Nephron progenitor cell (in vitro differentiated cells): ENCODE results near the gene ANXA10.

ENCODE experiments used
- DNase-seq: peaks from one replicate; pipeline ENCODE4 v3.0.0; 2021
- H3K27ac Mint-ChIP-seq: 2 replicates; pipeline ENCODE4 v1.8.0; 2021; ENCODE audit warnings: mild to moderate bottlenecking, moderate library complexity, mixed read lengths
- H3K27me3 Mint-ChIP-seq: 2 replicates; pipeline ENCODE4 v1.8.0; 2021; ENCODE audit warnings: mild to moderate bottlenecking, low read depth, mixed read lengths; ENCODE audit not compliant: poor library complexity
- H3K36me3 Mint-ChIP-seq: 2 replicates; pipeline ENCODE4 v1.8.0; 2021; ENCODE audit warnings: low read depth, mixed read lengths
- H3K4me1 Mint-ChIP-seq: 2 replicates; pipeline ENCODE4 v1.8.0; 2021; ENCODE audit warnings: mixed read lengths
- H3K4me3 Mint-ChIP-seq: 2 replicates; pipeline ENCODE4 v1.8.0; 2021; ENCODE audit warnings: mild to moderate bottlenecking, moderate library complexity, mixed read lengths
- H3K9me3 Mint-ChIP-seq: 2 replicates; pipeline ENCODE4 v1.8.0; 2021; ENCODE audit warnings: mild to moderate bottlenecking, moderate library complexity, mixed read lengths
- CTCF ChIP-seq: fragments of 200-600 bp; sonication (generic); IDR thresholded peaks from 2 replicates; pipeline ENCODE4 v1.5.0; 2021; ENCODE audit warnings: antibody characterized with exemption

The ANXA10 gene

DNA sequence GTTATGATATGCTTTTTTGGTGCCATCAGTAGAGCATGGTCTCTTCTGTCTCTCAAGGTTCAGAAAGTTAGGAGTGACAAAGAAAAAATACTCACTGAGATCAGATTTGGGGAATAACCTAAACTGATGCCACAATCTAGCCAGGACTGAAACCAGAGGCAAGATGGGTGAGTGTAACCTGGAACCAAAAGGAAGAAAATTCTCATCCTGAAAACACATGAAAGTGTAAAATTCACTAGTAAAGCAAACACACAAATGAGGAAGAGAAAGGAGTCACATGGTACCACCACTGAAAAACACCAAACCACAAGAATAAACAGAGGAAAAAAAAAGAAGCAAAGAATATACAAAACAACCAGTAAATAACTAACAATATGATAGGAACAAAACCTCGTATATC lies 96.4 kb downstream of the ANXA10 start:
- Mint-ChIP-seq H3K36me3 (no peaks in the 10 kb centered on the region), H3K4me3 (no peak overlapping the region), H3K27ac (no peak overlapping the region), H3K27me3 (peaks cover 3% of the 10 kb centered on the region), H3K9me3 (no peaks in the 10 kb centered on the region), H3K4me1 (peaks cover 5% of the 10 kb centered on the region)
- TF ChIP-seq CTCF: no peak
- no peak for DNase-seq

DNA sequence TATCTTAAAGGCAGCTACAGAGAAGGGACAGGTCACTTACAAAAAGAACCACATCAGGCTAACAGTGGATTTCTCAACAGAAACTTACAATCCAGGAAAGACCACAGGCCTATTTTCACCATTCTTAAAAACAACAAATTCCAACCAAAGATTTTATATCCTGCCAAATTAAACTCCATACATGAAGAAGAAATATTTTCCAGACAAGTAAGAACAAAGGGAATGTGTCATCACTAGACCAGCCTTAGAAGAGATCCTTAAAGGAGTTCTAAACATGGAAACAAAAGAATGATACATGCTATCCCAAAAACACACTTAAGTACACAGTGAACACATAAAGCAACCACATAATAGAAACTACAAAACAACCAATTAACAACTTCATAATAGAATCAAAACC lies 105.6 kb downstream of the ANXA10 start:
- no peak overlapping the region for H3K4me3 Mint-ChIP-seq
- H3K36me3 Mint-ChIP-seq: peaks cover 4% of the 10 kb centered on the region
- no peak overlapping the region for H3K27ac Mint-ChIP-seq
- DNase-seq: no peak
- H3K27me3 Mint-ChIP-seq: no peaks in the 10 kb centered on the region
- peaks cover 41% of the 10 kb centered on the region for H3K9me3 Mint-ChIP-seq
- no peak for TF ChIP-seq CTCF
- no peaks in the 10 kb centered on the region for H3K4me1 Mint-ChIP-seq

DNA sequence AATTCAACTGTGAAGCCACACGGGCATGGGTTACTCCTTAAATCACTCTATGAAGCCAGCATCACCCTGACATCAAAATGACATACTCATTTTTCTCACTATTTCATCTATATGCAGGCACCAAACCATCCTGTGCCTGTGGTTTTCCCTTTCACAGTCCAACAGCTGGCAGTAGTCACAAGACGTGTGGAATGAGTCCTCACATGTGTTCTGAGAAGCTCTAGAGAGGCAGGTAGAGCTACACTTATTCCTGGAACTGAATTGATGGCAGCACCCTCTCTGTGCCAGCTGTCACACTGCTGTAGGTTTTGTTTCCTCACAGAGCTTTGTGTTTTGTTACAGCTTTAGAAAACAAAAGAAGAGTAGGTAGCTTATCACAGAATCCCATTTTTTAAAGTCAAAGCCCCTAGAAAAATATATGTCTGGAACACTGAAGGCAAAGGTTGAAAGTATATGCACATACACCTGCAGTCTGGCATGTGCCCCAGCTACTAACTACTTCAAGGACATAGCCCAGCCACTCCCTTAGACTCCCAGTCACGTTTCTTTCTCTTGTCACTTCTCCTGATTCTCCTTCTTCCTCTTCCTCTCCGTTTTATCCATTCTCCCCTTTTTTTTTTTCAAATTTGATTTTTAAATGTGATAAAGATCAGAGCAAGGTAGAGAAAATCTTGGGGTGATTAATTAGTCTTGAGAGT lies 107.1 kb downstream of the ANXA10 start:
- Mint-ChIP-seq H3K4me1 (no peaks in the 10 kb centered on the region), H3K27ac (no peak overlapping the region), H3K27me3 (no peaks in the 10 kb centered on the region), H3K9me3 (peaks cover 53% of the 10 kb centered on the region), H3K4me3 (no peak overlapping the region), H3K36me3 (peaks cover 4% of the 10 kb centered on the region)
- no peak for TF ChIP-seq CTCF
- DNase-seq: no peak

DNA sequence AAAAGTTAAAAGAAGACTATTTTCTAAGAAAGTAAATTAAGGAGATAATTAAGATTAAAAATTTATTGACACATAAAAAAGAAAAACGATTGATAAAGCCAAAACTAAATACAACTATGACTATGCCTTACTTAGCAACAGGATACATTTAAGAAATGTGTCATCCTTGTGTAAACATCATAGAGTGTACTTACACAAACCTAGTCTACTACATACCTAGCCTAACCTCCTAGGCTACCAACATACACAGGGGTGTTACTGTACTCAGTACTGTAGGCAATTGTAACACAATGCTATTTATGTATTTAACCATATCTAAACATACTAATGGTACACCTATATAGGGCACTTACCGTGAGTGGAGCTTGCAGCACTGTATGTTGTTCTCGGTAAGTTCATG lies 108.3 kb downstream of the ANXA10 start:
- Mint-ChIP-seq H3K27me3 (no peaks in the 10 kb centered on the region), H3K9me3 (peaks cover 66% of the 10 kb centered on the region), H3K27ac (no peak overlapping the region), H3K4me3 (no peak overlapping the region), H3K36me3 (peaks cover 4% of the 10 kb centered on the region), H3K4me1 (no peaks in the 10 kb centered on the region)
- no peak for DNase-seq
- no peak for TF ChIP-seq CTCF

DNA sequence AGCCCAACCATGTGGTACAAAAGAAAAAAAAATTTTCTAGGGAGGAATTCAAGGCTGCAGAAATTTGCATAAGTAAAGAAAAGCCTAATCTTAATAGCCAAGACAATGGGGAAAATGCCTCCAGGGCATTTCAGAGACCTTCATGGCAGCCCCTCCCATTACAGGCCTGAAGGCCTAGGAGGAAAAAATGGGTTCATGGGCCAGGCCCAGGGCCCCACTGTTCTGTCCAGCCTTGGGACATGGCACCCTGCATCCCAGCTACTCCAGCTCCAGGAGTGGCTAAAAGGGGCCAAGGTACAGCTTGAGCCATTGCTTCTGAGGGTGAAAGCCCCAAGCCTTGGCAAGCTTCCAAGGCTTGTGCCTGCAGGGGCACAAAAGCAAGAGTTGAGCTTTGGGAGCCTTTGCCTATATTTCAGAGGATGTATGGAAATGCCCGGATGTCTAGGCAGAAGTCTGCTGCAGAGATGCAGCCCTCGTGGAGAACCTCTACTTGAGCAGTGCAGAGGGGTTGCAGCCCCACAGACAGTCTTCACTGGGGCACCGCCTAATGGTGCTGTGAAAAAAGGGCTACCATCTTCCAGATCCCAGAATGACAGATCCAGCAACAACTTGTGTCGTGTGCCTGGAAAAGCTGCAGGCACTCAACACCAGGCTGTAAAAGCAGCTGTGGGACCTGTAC lies 111.0 kb downstream of the ANXA10 start:
- Mint-ChIP-seq H3K4me1 (no peaks in the 10 kb centered on the region), H3K4me3 (no peak overlapping the region), H3K27me3 (no peaks in the 10 kb centered on the region), H3K36me3 (peaks cover 4% of the 10 kb centered on the region), H3K9me3 (peaks cover 61% of the 10 kb centered on the region), H3K27ac (no peak overlapping the region)
- TF ChIP-seq CTCF: no peak
- no peak for DNase-seq
